ENCODE measurements around the gene XRCC3. TPM values are rescaled to one million over a fixed set of nuclear protein-coding genes. Genes with fewer than 3 reads are reported as not detected.

XRCC3 gene
- total RNA-seq, 1 experiment from 2014 or later, result 36.8 TPM

- ATAC-seq (no peak), DNase-seq (ENCODE audit: low read depth, low spot score) (no peak)
- H3K4me1 ChIP-seq (ENCODE audit: control insufficient read depth, insufficient read depth, low read length), result no peaks in the 10 kb centered on the region
- no TSS peak for BruUV-seq (replicated peaks)
- H3K27ac ChIP-seq (ENCODE audit: low read length), result no peak overlapping the region
- no peak overlapping the region for H3K4me3 ChIP-seq (ENCODE audit: low read depth in 2 of 2, low read length in 2 of 2)
- no peaks in the 10 kb centered on the region for H3K27me3 ChIP-seq (ENCODE audit: control insufficient read depth, insufficient read depth, low read length)
- intact Hi-C loops (cut with micrococcal nuclease; ENCODE audit: unreplicated experiment), result no loop called here
- no peak for TF ChIP-seq TCF7L2 (IDR thresholded peaks at IDR 0.05; ENCODE audit: low read depth, low read length)
- no peak for TF ChIP-seq REST (IDR thresholded peaks at IDR 0.05; ENCODE audit: insufficient read depth in 1 of 2, low read depth in 2 of 2, low read length in 1 of 2)
- TF ChIP-seq SIN3A (IDR thresholded peaks at IDR 0.05; ENCODE audit: borderline replicate concordance, insufficient read depth, low read depth, low read length), result no peak
- no peak for TF ChIP-seq POLR2AphosphoS5 (IDR thresholded peaks at IDR 0.05; ENCODE audit: low read depth, low read length)
- TF ChIP-seq CTCF (IDR thresholded peaks at IDR 0.05), result no peak
- ChIA-PET POLR2A (no interaction called here), CTCF (interaction anchor here (1.0 kb wide), 1 partner anchor 164 kb away, joined by 3 read pairs; no protein-coding TSS in a partner anchor)
- in situ Hi-C loops (cut with HindIII; ENCODE audit: low pct_unique_long_range_greater_than_20kb, low sequenced_read_pairs), result no loop called here
- H3K36me3 ChIP-seq (ENCODE audit: control insufficient read depth, insufficient read depth, low read length), result no peaks in the 10 kb centered on the region; the same call in 1 of the 2 replicates
- no peaks in the 10 kb centered on the region for H3K9me3 ChIP-seq (ENCODE audit: control insufficient read depth, insufficient read depth, low read depth, low read length)
These were observed 21.5 kb upstream of the XRCC3 start for GRCh38 chr14:103736546-103737431.

- no peak overlapping the region for H3K27ac ChIP-seq (ENCODE audit: low read length)
- ATAC-seq, result no peak
- CTCF ChIA-PET, result interaction anchor here (1.0 kb wide), 1 partner anchor 165 kb away, joined by 3 read pairs; no protein-coding TSS in a partner anchor
- no peaks in the 10 kb centered on the region; the same call in 1 of the 2 replicates for H3K36me3 ChIP-seq (ENCODE audit: control insufficient read depth, insufficient read depth, low read length)
- no peak for TF ChIP-seq POLR2AphosphoS5 (IDR thresholded peaks at IDR 0.05; ENCODE audit: low read depth, low read length)
- TF ChIP-seq SIN3A (IDR thresholded peaks at IDR 0.05; ENCODE audit: borderline replicate concordance, insufficient read depth, low read depth, low read length), result no peak
- TF ChIP-seq CTCF (IDR thresholded peaks at IDR 0.05), result no peak
- TF ChIP-seq REST (IDR thresholded peaks at IDR 0.05; ENCODE audit: insufficient read depth in 1 of 2, low read depth in 2 of 2, low read length in 1 of 2), result no peak
- no peak for TF ChIP-seq TCF7L2 (IDR thresholded peaks at IDR 0.05; ENCODE audit: low read depth, low read length)
- POLR2A ChIA-PET, result no interaction called here
- in situ Hi-C loops (cut with HindIII; ENCODE audit: low pct_unique_long_range_greater_than_20kb, low sequenced_read_pairs), result no loop called here
- no peak overlapping the region for H3K4me3 ChIP-seq (ENCODE audit: low read depth in 2 of 2, low read length in 2 of 2)
- no TSS peak for BruUV-seq (replicated peaks)
- intact Hi-C loops (cut with micrococcal nuclease; ENCODE audit: unreplicated experiment), result no loop called here
- DNase-seq (ENCODE audit: low read depth, low spot score), result no peak
- H3K4me1 ChIP-seq (ENCODE audit: control insufficient read depth, insufficient read depth, low read length), result no peaks in the 10 kb centered on the region
- H3K9me3 ChIP-seq (ENCODE audit: control insufficient read depth, insufficient read depth, low read depth, low read length), result no peaks in the 10 kb centered on the region
- H3K27me3 ChIP-seq (ENCODE audit: control insufficient read depth, insufficient read depth, low read length), result no peaks in the 10 kb centered on the region
These were observed 20.7 kb upstream of the XRCC3 start for GRCh38 chr14:103735815-103736545.

Data from Panc1 (cell line).